Neuronal stem cell (in vitro differentiated cells): ENCODE measurements around the gene VIT.

Source experiments
- DNase-seq: peaks from one replicate; pipeline ENCODE4 v3.0.0-alpha.2; 2013; ENCODE audit warnings: low spot score
- H2AFZ ChIP-seq: one replicate; pipeline ENCODE4 v1.6.1; 2013; ENCODE audit warnings: mild to moderate bottlenecking, low read length, inconsistent platforms
- H2AK5ac ChIP-seq: 2 replicates; pipeline ENCODE4 v1.6.1; 2013; ENCODE audit warnings: low read depth, mild to moderate bottlenecking, inconsistent platforms, low read length, moderate library complexity, mixed read lengths
- H2BK120ac ChIP-seq: 2 replicates; pipeline ENCODE4 v1.6.1; 2013; ENCODE audit warnings: low read depth, mild to moderate bottlenecking, inconsistent platforms, low read length, moderate library complexity, mixed read lengths
- H2BK12ac ChIP-seq: one replicate; pipeline ENCODE4 v1.6.1; 2013; ENCODE audit warnings: low read length, inconsistent platforms
- H2BK15ac ChIP-seq: 2 replicates; pipeline ENCODE4 v1.6.1; 2013; ENCODE audit warnings: mild to moderate bottlenecking, low read length, inconsistent platforms, mixed read lengths
- H2BK5ac ChIP-seq: one replicate; pipeline ENCODE4 v1.6.1; 2013; ENCODE audit warnings: inconsistent platforms, mild to moderate bottlenecking, low read length, moderate library complexity
- H3K14ac ChIP-seq: one replicate; pipeline ENCODE4 v1.6.1; 2013; ENCODE audit warnings: low read length, inconsistent platforms
- H3K18ac ChIP-seq: 2 replicates; pipeline ENCODE4 v1.6.1; 2013; ENCODE audit warnings: low read length, inconsistent platforms
- H3K23ac ChIP-seq: 2 replicates; pipeline ENCODE4 v1.6.1; 2013; ENCODE audit warnings: low read depth, mild to moderate bottlenecking, mixed read lengths, low read length, inconsistent platforms; ENCODE audit not compliant: poor library complexity
- H3K27ac ChIP-seq: replicated peaks from 3 replicates; pipeline ENCODE4 v1.5.1; 2013; ENCODE audit warnings: low read length, inconsistent platforms
- H3K27me3 ChIP-seq, 3 experiments: 2 replicates each; pipeline ENCODE4 v1.6.1; 2013; ENCODE audit warnings: low read length in 3 of 3, mild to moderate bottlenecking in 2 of 3, inconsistent platforms in 1 of 3, low read depth in 1 of 3, mixed read lengths in 1 of 3, moderate library complexity in 1 of 3; ENCODE audit not compliant: control insufficient read depth in 3 of 3, insufficient read depth in 3 of 3
- H3K36me3 ChIP-seq, 2 donors: replicated peaks in 1 of 2; 2 replicates each; pipeline ENCODE4 v1.6.1; 2013; ENCODE audit warnings: low read length in 2 of 2; ENCODE audit not compliant: control insufficient read depth in 2 of 2, insufficient read depth in 2 of 2
- H3K4ac ChIP-seq: 2 replicates; pipeline ENCODE4 v1.6.1; 2013; ENCODE audit warnings: inconsistent platforms, mild to moderate bottlenecking, low read length, moderate library complexity
- H3K4me1 ChIP-seq, 2 donors: 1 replicate in 1 of 2; 2 replicates in 1 of 2; pipeline ENCODE4 v1.6.1; 2013; ENCODE audit warnings: low read length in 2 of 2, low read depth in 1 of 2; ENCODE audit not compliant: control insufficient read depth in 2 of 2, insufficient read depth in 1 of 2
- H3K4me2 ChIP-seq: one replicate; pipeline ENCODE4 v1.6.1; 2013; ENCODE audit warnings: mild to moderate bottlenecking, low read length, inconsistent platforms; ENCODE audit not compliant: insufficient read depth, poor library complexity, severe bottlenecking
- H3K4me3 ChIP-seq, 2 donors: 2 replicates each; pipeline ENCODE4 v1.5.1; 2013; ENCODE audit warnings: low read length in 2 of 2, mild to moderate bottlenecking in 2 of 2, inconsistent platforms in 1 of 2, moderate library complexity in 1 of 2
- H3K79me1 ChIP-seq: one replicate; pipeline ENCODE4 v1.6.1; 2013; ENCODE audit warnings: low read depth, mild to moderate bottlenecking, inconsistent platforms, low read length, moderate library complexity
- H3K9ac ChIP-seq: one replicate; pipeline ENCODE4 v1.6.1; 2013; ENCODE audit warnings: mild to moderate bottlenecking, low read depth, low read length, inconsistent platforms; ENCODE audit not compliant: poor library complexity
- H3K9me3 ChIP-seq, 2 donors: replicated peaks in 1 of 2; 2 replicates each; pipeline versions ENCODE3 to v1.6.1; 2013; ENCODE audit warnings: low read length in 2 of 2, mild to moderate bottlenecking in 2 of 2, inconsistent platforms in 1 of 2, low read depth in 1 of 2, mixed read lengths in 1 of 2, moderate library complexity in 1 of 2; ENCODE audit not compliant: control insufficient read depth in 2 of 2, insufficient read depth in 1 of 2
- H4K8ac ChIP-seq: one replicate; pipeline ENCODE4 v1.6.1; 2013; ENCODE audit warnings: low read depth, mild to moderate bottlenecking, inconsistent platforms, low read length, moderate library complexity
- H4K91ac ChIP-seq: one replicate; pipeline ENCODE4 v1.6.1; 2013; ENCODE audit warnings: low read length, low read depth, mild to moderate bottlenecking, inconsistent platforms; ENCODE audit not compliant: poor library complexity
- WGBS, 2 donors: extraction: QIAGEN DNeasy Blood & Tissue Kit; methylation state at CpG; one replicate each; pipeline ENCODE4 v1.1.7; 2013; ENCODE audit warnings: missing lambda C conversion rate in 2 of 2, mixed read lengths in 1 of 2; ENCODE audit not compliant: insufficient read length in 2 of 2, insufficient replicate concordance in 1 of 2; ENCODE audit errors: extremely low coverage in 2 of 2; 5-methylcytosine and 5-hydroxymethylcytosine counted together

VIT gene

GRCh38 chr2:36789181-36789804, 92.8 kb downstream of the VIT start:
- H3K36me3 ChIP-seq = no peaks in the 10 kb centered on the region
- no peak overlapping the region for H3K4me2 ChIP-seq
- H2BK5ac ChIP-seq = no peak overlapping the region
- H3K4me3 ChIP-seq = no peak overlapping the region
- no peak overlapping the region for H4K8ac ChIP-seq
- no peak overlapping the region for H2AK5ac ChIP-seq
- no peak overlapping the region for H2BK120ac ChIP-seq
- no peak overlapping the region for H3K14ac ChIP-seq
- H2BK15ac ChIP-seq = no peak overlapping the region
- no peak overlapping the region for H2BK12ac ChIP-seq
- no peak overlapping the region for H3K4ac ChIP-seq
- no peak overlapping the region for H3K27ac ChIP-seq
- DNase-seq = no peak
- H3K4me1 ChIP-seq = no peaks in the 10 kb centered on the region
- no peak overlapping the region for H3K18ac ChIP-seq
- H3K9me3 ChIP-seq = no peaks in the 10 kb centered on the region
- H3K27me3 ChIP-seq = peaks cover 0 to 23% (median 0%) of the 10 kb centered on the region in 3 experiments
- WGBS, 2 donors = no CpG with 5 or more reads among the region's 11 CpGs
- no peak overlapping the region for H3K9ac ChIP-seq
- H3K79me1 ChIP-seq = no peaks in the 10 kb centered on the region
- no peak overlapping the region for H2AFZ ChIP-seq
- H4K91ac ChIP-seq = no peak overlapping the region
- no peak overlapping the region for H3K23ac ChIP-seq

GRCh38 chr2:36792951-36793350, 96.4 kb downstream of the VIT start:
- Histone ChIP-seq H2BK15ac (no peak overlapping the region), H3K18ac (no peak overlapping the region), H3K36me3 (no peaks in the 10 kb centered on the region), H3K9me3 (no peaks in the 10 kb centered on the region), H3K14ac (no peak overlapping the region), H2BK12ac (no peak overlapping the region), H3K4me2 (no peak overlapping the region), H2BK5ac (no peak overlapping the region), H4K8ac (no peak overlapping the region), H3K79me1 (no peaks in the 10 kb centered on the region), H3K27me3 (peaks cover 0 to 23% (median 0%) of the 10 kb centered on the region in 3 experiments), H3K27ac (no peak overlapping the region), H2BK120ac (no peak overlapping the region), H4K91ac (no peak overlapping the region), H3K23ac (no peak overlapping the region), H2AFZ (no peak overlapping the region), H2AK5ac (no peak overlapping the region), H3K4ac (no peak overlapping the region), H3K4me3 (no peak overlapping the region), H3K4me1 (no peaks in the 10 kb centered on the region), H3K9ac (no peak overlapping the region)
- no peak for DNase-seq
- no CpG with 5 or more reads among the region's 2 CpGs for WGBS, 2 donors

GRCh38 chr2:36797324-36798070, 101.0 kb downstream of the VIT start:
- H4K8ac ChIP-seq = no peak overlapping the region
- WGBS, 2 donors = no CpG with 5 or more reads among the region's 6 CpGs
- no peak overlapping the region for H3K4me3 ChIP-seq
- H4K91ac ChIP-seq = no peak overlapping the region
- no peak overlapping the region for H2AK5ac ChIP-seq
- no peak overlapping the region for H2AFZ ChIP-seq
- H2BK12ac ChIP-seq = no peak overlapping the region
- no peak overlapping the region for H3K9ac ChIP-seq
- H3K23ac ChIP-seq = no peak overlapping the region
- H2BK5ac ChIP-seq = no peak overlapping the region
- no peak for DNase-seq
- H3K14ac ChIP-seq = no peak overlapping the region
- H3K9me3 ChIP-seq = no peaks in the 10 kb centered on the region
- no peaks in the 10 kb centered on the region for H3K4me1 ChIP-seq
- no peak overlapping the region for H3K4ac ChIP-seq
- no peak overlapping the region for H3K4me2 ChIP-seq
- H2BK120ac ChIP-seq = no peak overlapping the region
- H3K36me3 ChIP-seq = no peaks in the 10 kb centered on the region
- H3K27ac ChIP-seq = no peak overlapping the region
- H3K27me3 ChIP-seq = peaks cover 0 to 9% (median 0%) of the 10 kb centered on the region in 3 experiments
- no peaks in the 10 kb centered on the region for H3K79me1 ChIP-seq
- no peak overlapping the region for H2BK15ac ChIP-seq
- H3K18ac ChIP-seq = no peak overlapping the region

GRCh38 chr2:36798724-36799123, 102.2 kb downstream of the VIT start:
- Histone ChIP-seq H2AFZ (no peak overlapping the region), H3K14ac (no peak overlapping the region), H3K27me3 (peaks cover 0 to 3% (median 0%) of the 10 kb centered on the region in 3 experiments), H4K91ac (no peak overlapping the region), H3K4ac (no peak overlapping the region), H2AK5ac (no peak overlapping the region), H3K4me1 (no peaks in the 10 kb centered on the region), H2BK5ac (no peak overlapping the region), H3K23ac (no peak overlapping the region), H4K8ac (no peak overlapping the region), H3K27ac (no peak overlapping the region), H3K9me3 (no peaks in the 10 kb centered on the region), H3K18ac (no peak overlapping the region), H3K4me3 (no peak overlapping the region), H3K79me1 (no peaks in the 10 kb centered on the region), H3K4me2 (no peak overlapping the region), H2BK12ac (no peak overlapping the region), H3K9ac (no peak overlapping the region), H3K36me3 (no peaks in the 10 kb centered on the region), H2BK120ac (no peak overlapping the region), H2BK15ac (no peak overlapping the region)
- WGBS, 2 donors = no CpG with 5 or more reads among the region's 3 CpGs
- DNase-seq = no peak
